GM19463 (cell line): ENCODE measurements around the gene MAPK4.

Experiments used
- ATAC-seq: cut with Tn5 transposase; IDR thresholded peaks from one replicate; pipeline ENCODE4 v1.9.1; 2021; ENCODE audit warnings: mild to moderate bottlenecking, moderate library complexity; ENCODE audit not compliant: unreplicated experiment

The MAPK4 gene

GRCh38 chr18:50623694-50624352 lies 63.9 kb downstream of the MAPK4 start:
- no peak for ATAC-seq

GRCh38 chr18:50624981-50625380 lies 65.1 kb downstream of the MAPK4 start:
- ATAC-seq: no peak

GRCh38 chr18:50626317-50626716 lies 66.4 kb downstream of the MAPK4 start:
- no peak for ATAC-seq

- ATAC-seq: no peak
Measured at GRCh38 chr18:50627594-50628532, 68.0 kb downstream of the MAPK4 start.

- ATAC-seq: no peak
Measured at GRCh38 chr18:50628533-50628905, 68.6 kb downstream of the MAPK4 start.

DNA sequence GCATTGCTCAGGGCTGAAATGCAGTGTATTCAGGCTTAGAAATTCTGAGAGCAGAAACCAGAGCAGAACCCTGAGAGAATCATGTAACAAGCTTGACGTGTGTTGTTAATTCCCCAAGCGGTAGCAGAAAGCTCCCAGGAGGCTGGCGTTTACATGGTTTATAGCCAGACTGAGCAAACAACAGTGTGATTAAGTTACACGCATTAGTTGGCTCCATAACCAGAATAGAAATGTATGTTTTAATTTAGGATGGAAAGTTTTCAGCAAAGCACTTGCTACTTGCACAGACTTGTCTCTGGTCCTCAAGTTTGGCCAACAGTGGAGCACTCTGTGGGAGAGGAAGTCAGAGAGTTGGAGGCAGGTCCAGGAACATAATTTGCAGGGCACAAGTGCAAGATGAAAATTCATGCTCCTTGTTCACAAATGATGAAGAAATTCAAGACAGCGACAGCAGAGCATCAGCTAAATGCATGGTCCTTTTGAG lies 69.3 kb downstream of the MAPK4 start:
- no peak for ATAC-seq

DNA sequence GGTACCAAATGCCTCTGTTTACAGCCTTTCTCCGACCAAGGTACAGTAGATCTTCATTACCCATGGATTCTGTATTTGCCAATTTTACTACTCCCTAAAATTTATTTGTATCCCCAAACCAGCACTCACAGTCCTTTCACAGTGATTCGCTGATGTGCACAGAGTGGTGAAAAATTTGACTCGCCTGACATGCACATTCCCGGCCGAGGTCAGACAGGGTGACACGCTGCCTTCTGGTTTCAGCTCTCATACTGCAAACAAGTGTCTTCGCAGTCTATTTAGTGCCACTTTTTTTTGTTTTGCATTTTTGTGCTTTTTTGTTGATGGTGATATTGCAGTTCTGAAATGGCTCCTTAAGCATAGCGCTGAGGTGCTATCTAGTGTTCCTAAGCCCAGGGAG lies 71.0 kb downstream of the MAPK4 start:
- ATAC-seq: no peak

- ATAC-seq: no peak
Measured at GRCh38 chr18:50632895-50633515, 73.1 kb downstream of the MAPK4 start.

GRCh38 chr18:50633992-50634391 lies 74.1 kb downstream of the MAPK4 start:
- no peak for ATAC-seq

GRCh38 chr18:50636366-50637057 lies 76.6 kb downstream of the MAPK4 start:
- no peak for ATAC-seq

- no peak for ATAC-seq
Measured at GRCh38 chr18:50638016-50638883, 78.4 kb downstream of the MAPK4 start.

DNA sequence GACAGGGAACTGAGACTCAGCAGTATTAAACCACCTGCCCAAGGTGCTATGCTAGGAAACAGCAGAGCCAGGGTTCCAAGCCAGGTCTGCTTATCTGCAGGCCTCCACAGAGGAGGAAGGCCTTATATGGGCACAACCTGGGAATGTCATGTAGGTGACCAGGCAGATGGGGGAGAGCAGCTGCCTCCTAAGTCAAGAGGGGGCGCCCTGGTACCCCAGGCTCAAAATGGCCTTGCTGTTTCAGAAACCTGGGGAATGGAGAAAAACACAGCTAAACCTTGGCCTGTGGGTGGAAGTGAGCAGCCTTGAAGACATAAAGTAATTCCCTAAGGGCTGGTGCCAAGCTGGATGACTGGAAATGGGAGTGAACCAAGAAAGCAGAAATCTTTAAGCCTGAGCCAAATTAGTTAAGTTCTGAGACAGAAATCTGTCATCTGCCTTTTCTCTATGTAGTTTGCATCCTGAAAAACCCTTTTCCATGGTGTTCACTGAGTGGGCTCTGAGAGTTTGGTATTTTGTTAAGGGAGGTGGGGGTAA lies 79.1 kb downstream of the MAPK4 start:
- ATAC-seq: no peak

GRCh38 chr18:50639711-50640110 lies 79.8 kb downstream of the MAPK4 start:
- ATAC-seq: no peak

DNA sequence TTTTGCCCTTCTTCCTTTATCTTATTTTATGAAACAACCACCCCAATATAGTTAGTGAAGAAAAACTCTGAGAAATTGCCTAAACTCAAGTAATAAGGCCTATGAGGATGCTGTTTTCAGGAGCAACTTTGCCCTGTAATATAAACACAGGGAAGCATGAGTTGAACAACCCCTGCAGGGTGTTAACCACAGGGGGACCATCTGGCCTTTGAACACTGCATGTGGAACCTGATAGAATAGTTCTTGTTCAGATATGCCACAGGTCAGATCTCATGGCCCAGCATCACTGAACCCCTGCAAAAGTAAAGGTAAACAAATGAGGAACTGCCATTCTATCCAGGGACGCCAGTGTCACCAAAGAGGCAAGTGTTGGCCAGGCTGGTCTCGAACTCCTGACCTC lies 82.6 kb downstream of the MAPK4 start:
- no peak for ATAC-seq

- no peak for ATAC-seq
Measured at GRCh38 chr18:50644146-50644545, 84.3 kb downstream of the MAPK4 start.

GRCh38 chr18:50644807-50645206 lies 84.9 kb downstream of the MAPK4 start:
- ATAC-seq: no peak

GRCh38 chr18:50647237-50647636 lies 87.3 kb downstream of the MAPK4 start:
- ATAC-seq: no peak

- no peak for ATAC-seq
Measured at GRCh38 chr18:50647792-50648191, 87.9 kb downstream of the MAPK4 start.

- ATAC-seq: no peak
Measured at GRCh38 chr18:50649821-50650220, 89.9 kb downstream of the MAPK4 start.

- no peak for ATAC-seq
Measured at GRCh38 chr18:50651334-50651733, 91.4 kb downstream of the MAPK4 start.
